Liver (tissue), 9 donors: ENCODE data around the gene RAB5B. TPM values are rescaled to one million over a fixed set of nuclear protein-coding genes. Genes with fewer than 3 reads are reported as not detected.
A peak's percentile ranks its signal among the peaks of the same experiment; 100 is the strongest.

ENCODE experiments used
- DNase-seq: peaks from one replicate; pipeline ENCODE4 v3.0.0-alpha.2; 2017; ENCODE audit warnings: low spot score
- H3K27ac ChIP-seq, 2 donors: one replicate each; pipeline ENCODE4 v1.7.0; 2013; ENCODE audit warnings: inconsistent platforms in 2 of 2, low read length in 2 of 2, control low read depth in 1 of 2, low read depth in 1 of 2, mild to moderate bottlenecking in 1 of 2
- H3K27me3 ChIP-seq, 4 donors: one replicate each; pipeline versions ENCODE4 v1.6.1 to v1.7.0; 2013; ENCODE audit warnings: low read length in 3 of 4, inconsistent platforms in 1 of 4, mild to moderate bottlenecking in 1 of 4, moderate library complexity in 1 of 4; ENCODE audit not compliant: control insufficient read depth in 4 of 4, insufficient read depth in 4 of 4
- H3K36me3 ChIP-seq, 4 donors: one replicate each; pipeline versions ENCODE4 v1.6.1 to v1.7.0; 2013; ENCODE audit warnings: low read length in 3 of 4, mild to moderate bottlenecking in 3 of 4, low read depth in 1 of 4, moderate library complexity in 1 of 4; ENCODE audit not compliant: control insufficient read depth in 4 of 4, insufficient read depth in 3 of 4
- H3K4me1 ChIP-seq, 4 donors: one replicate each; pipeline versions ENCODE4 v1.6.1 to v1.7.0; 2013; ENCODE audit warnings: low read length in 3 of 4, mild to moderate bottlenecking in 3 of 4, moderate library complexity in 1 of 4; ENCODE audit not compliant: control insufficient read depth in 4 of 4, insufficient read depth in 4 of 4
- H3K4me3 ChIP-seq, 3 donors: one replicate each; pipeline versions ENCODE4 v1.6.1 to v1.7.0; 2013; ENCODE audit warnings: low read length in 3 of 3, control low read depth in 1 of 3, low read depth in 1 of 3, mild to moderate bottlenecking in 1 of 3
- H3K9ac ChIP-seq, 2 donors: one replicate each; pipeline ENCODE4 v1.7.0; 2013; ENCODE audit warnings: low read length in 2 of 2, mild to moderate bottlenecking in 2 of 2, moderate library complexity in 2 of 2, control low read depth in 1 of 2, low read depth in 1 of 2
- H3K9me3 ChIP-seq, 4 donors: one replicate each; pipeline versions ENCODE4 v1.6.1 to v1.7.0; 2013; ENCODE audit warnings: low read length in 3 of 4; ENCODE audit not compliant: control insufficient read depth in 4 of 4
- ATF3 ChIP-seq: IDR thresholded peaks from 2 replicates; pipeline ENCODE4 v1.6.1; 2016; ENCODE audit warnings: antibody characterized with exemption
- CTCF ChIP-seq: fragments of 150-350 bp; IDR thresholded peaks from 2 replicates; pipeline ENCODE4 v1.5.1; 2017; ENCODE audit warnings: improper control_type of control experiment, low read depth, low read length; ENCODE audit not compliant: missing input control
- EGR1 ChIP-seq, 2 donors: IDR thresholded peaks; 2 replicates each; pipeline ENCODE4 v1.6.1; 2016 to 2018; ENCODE audit warnings: antibody characterized with exemption in 2 of 2, low read depth in 2 of 2
- FOXA1 ChIP-seq: IDR thresholded peaks from 2 replicates; pipeline ENCODE4 v1.6.1; 2016; ENCODE audit warnings: antibody characterized with exemption
- FOXA2 ChIP-seq: IDR thresholded peaks from 2 replicates; pipeline ENCODE4 v1.6.1; 2016; ENCODE audit warnings: antibody characterized with exemption
- GABPA ChIP-seq, 2 donors: IDR thresholded peaks in 1 of 2; conservative IDR thresholded peaks in 1 of 2; 2 replicates each; pipeline ENCODE4 v1.6.1; 2016; ENCODE audit warnings: antibody characterized with exemption in 2 of 2, mild to moderate bottlenecking in 1 of 2, moderate library complexity in 1 of 2
- HNF4A ChIP-seq, 2 donors: conservative IDR thresholded peaks; 2 replicates each; pipeline ENCODE4 v1.6.1; 2016; ENCODE audit warnings: antibody characterized with exemption in 2 of 2, mild to moderate bottlenecking in 2 of 2
- JUND ChIP-seq, 2 donors: IDR thresholded peaks; 2 replicates each; pipeline ENCODE4 v1.6.1; 2016; ENCODE audit warnings: antibody characterized with exemption in 2 of 2
- NR2F2 ChIP-seq: IDR thresholded peaks from 2 replicates; pipeline ENCODE4 v1.6.1; 2016; ENCODE audit warnings: antibody characterized with exemption
- RAD21 ChIP-seq, 2 donors: IDR thresholded peaks; 2 replicates each; pipeline ENCODE4 v1.6.1; 2016; ENCODE audit warnings: antibody characterized with exemption in 2 of 2, mild to moderate bottlenecking in 2 of 2
- REST ChIP-seq: IDR thresholded peaks from 2 replicates; pipeline ENCODE4 v1.6.1; 2016; ENCODE audit warnings: antibody characterized with exemption, mild to moderate bottlenecking
- RXRA ChIP-seq, 2 donors: IDR thresholded peaks; 2 replicates each; pipeline ENCODE4 v1.6.1; 2017 to 2018; ENCODE audit warnings: antibody characterized with exemption in 2 of 2, mild to moderate bottlenecking in 1 of 2
- SP1 ChIP-seq: IDR thresholded peaks from 2 replicates; pipeline ENCODE4 v1.6.1; 2018; ENCODE audit warnings: antibody characterized with exemption, mild to moderate bottlenecking
- TAF1 ChIP-seq: conservative IDR thresholded peaks from 2 replicates; pipeline ENCODE4 v1.6.1; 2016; ENCODE audit warnings: antibody characterized with exemption, mild to moderate bottlenecking
- YY1 ChIP-seq: IDR thresholded peaks from 2 replicates; pipeline ENCODE4 v1.6.1; 2016; ENCODE audit warnings: antibody characterized with exemption, mild to moderate bottlenecking
- ZBTB33 ChIP-seq: IDR thresholded peaks from 2 replicates; pipeline ENCODE4 v1.6.1; 2016; ENCODE audit warnings: antibody characterized with exemption
- WGBS: extraction: QIAGEN DNeasy Blood & Tissue Kit; methylation state at CpG from one replicate; pipeline ENCODE4 v1.1.7; 2013; 5-methylcytosine and 5-hydroxymethylcytosine counted together
- polyA plus RNA-seq, 2 donors: library from polyadenylated mRNA; stranded (reverse) in 1 of 2; unstranded in 1 of 2; fragments of 200-250 nt in 1 of 2; fragments of >200 nt in 1 of 2; fragmentation: Nextera tagmentation in 1 of 2; extraction: Ambion mirVana in 1 of 2; gene quantifications; one replicate each; pipeline versions ENCODE4 v1.2.1 to v1.2.3, GENCODE V29; 2013 to 2015
- total RNA-seq, 2 donors: library from RNA; depleted of rRNA; stranded (reverse); fragments of >200 nt; gene quantifications; one replicate each; pipeline ENCODE4 v1.2.3, GENCODE V29; 2014
- TF ChIP-seq, protein P1 (sequence below): IDR thresholded peaks from 2 replicates; pipeline ENCODE4 v1.6.1; 2016; ENCODE audit warnings: antibody characterized with exemption
- donor health status: healthy.
- donor health status: healthy.
- donor health status: healthy.
- donor health status: healthy.
- donor health status: healthy.

The RAB5B gene
- total and polyA plus RNA-seq, 4 donors: 20.7 to 44.0 (median 38.4) TPM

GRCh38 chr12:56004211-56004610 lies 30.3 kb downstream of the RAB5B start (continued):
- TF ChIP-seq CTCF: no peak

GRCh38 chr12:56007564-56008559 lies 34.0 kb downstream of the RAB5B start:
- 6% methylated on average over 44 of the region's 44 CpGs for WGBS
- peak; percentile 84 for DNase-seq
- no peaks in the 10 kb centered on the region for H3K27me3 ChIP-seq
- H3K27ac ChIP-seq: peak overlapping the region; percentile 75 to 85
- H3K4me1 ChIP-seq: peaks cover 0 to 12% (median 4%) of the 10 kb centered on the region in 4 donors
- H3K36me3 ChIP-seq: peaks cover 0 to 14% (median 11%) of the 10 kb centered on the region in 4 donors
- H3K4me3 ChIP-seq: peak overlapping the region; percentile 69 to 92 (median 74)
- H3K9ac ChIP-seq: peak overlapping the region in 1 of 2 donors; percentile 36
- no peaks in the 10 kb centered on the region for H3K9me3 ChIP-seq
- no peak for TF ChIP-seq FOXA2
- no peak for TF ChIP-seq SP1
- TF ChIP-seq JUND (IDR thresholded peaks at IDR 0.05): no peak
- no peak for TF ChIP-seq ATF3
- no peak for TF ChIP-seq RAD21 (IDR thresholded peaks at IDR 0.05)
- no peak for TF ChIP-seq HNF4A (conservative IDR thresholded peaks at IDR 0.05)
- no peak for TF ChIP-seq NR2F2
- TF ChIP-seq FOXA1: no peak
- TF ChIP-seq GABPA (IDR thresholded peaks at IDR 0.05 in 1 of 2, conservative IDR thresholded peaks at IDR 0.05 in 1 of 2): no peak
- TF ChIP-seq, protein P1, sequence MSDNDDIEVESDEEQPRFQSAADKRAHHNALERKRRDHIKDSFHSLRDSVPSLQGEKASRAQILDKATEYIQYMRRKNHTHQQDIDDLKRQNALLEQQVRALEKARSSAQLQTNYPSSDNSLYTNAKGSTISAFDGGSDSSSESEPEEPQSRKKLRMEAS: no peak
- no peak for TF ChIP-seq RXRA (IDR thresholded peaks at IDR 0.05)
- TF ChIP-seq EGR1 (IDR thresholded peaks at IDR 0.05; ENCODE audit: low read depth in 2 of 2): no peak
- TF ChIP-seq ZBTB33: no peak

- peaks cover 0 to 16% (median 9%) of the 10 kb centered on the region in 4 donors for H3K4me1 ChIP-seq
- DNase-seq: no peak
- H3K27ac ChIP-seq: no peak overlapping the region
- H3K9me3 ChIP-seq: no peaks in the 10 kb centered on the region
- 36% methylated on average over 2 of the region's 2 CpGs for WGBS
- peaks cover 0 to under 1% (median 0%) of the 10 kb centered on the region in 4 donors for H3K36me3 ChIP-seq
- no peaks in the 10 kb centered on the region for H3K27me3 ChIP-seq
- no peak overlapping the region for H3K4me3 ChIP-seq
- no peak overlapping the region for H3K9ac ChIP-seq
- no peak for TF ChIP-seq REST
- TF ChIP-seq EGR1 (IDR thresholded peaks at IDR 0.05; ENCODE audit: low read depth in 2 of 2): no peak
- no peak for TF ChIP-seq JUND (IDR thresholded peaks at IDR 0.05)
- TF ChIP-seq TAF1: no peak
- TF ChIP-seq RXRA (IDR thresholded peaks at IDR 0.05): no peak
- no peak for TF ChIP-seq RAD21 (IDR thresholded peaks at IDR 0.05)
- no peak for TF ChIP-seq ATF3
- TF ChIP-seq YY1: no peak
- TF ChIP-seq, protein P1: no peak
- TF ChIP-seq FOXA1: no peak
- no peak for TF ChIP-seq GABPA (IDR thresholded peaks at IDR 0.05 in 1 of 2, conservative IDR thresholded peaks at IDR 0.05 in 1 of 2)
- TF ChIP-seq ZBTB33: no peak
These were observed 36.3 kb downstream of the RAB5B start for GRCh38 chr12:56010111-56010570.
